Mammary epithelial cell (primary cell): ENCODE results near the gene ANXA9.

Experiments used
- CTCF ChIP-seq, 2 donors: IDR thresholded peaks in 1 of 2; conservative IDR thresholded peaks in 1 of 2; 2 replicates each; pipeline ENCODE4 v1.5.1; 2011 to 2012; ENCODE audit warnings: inconsistent platforms in 2 of 2, low read length in 2 of 2, mild to moderate bottlenecking in 2 of 2, control low read depth in 1 of 2, low read depth in 1 of 2; ENCODE audit not compliant: insufficient read depth in 1 of 2; ENCODE audit errors: extremely low read depth in 1 of 2
- EZH2 ChIP-seq: IDR thresholded peaks from 2 replicates; pipeline ENCODE4 v1.6.1; 2012; ENCODE audit warnings: low read length, inconsistent platforms, borderline replicate concordance

DNA sequence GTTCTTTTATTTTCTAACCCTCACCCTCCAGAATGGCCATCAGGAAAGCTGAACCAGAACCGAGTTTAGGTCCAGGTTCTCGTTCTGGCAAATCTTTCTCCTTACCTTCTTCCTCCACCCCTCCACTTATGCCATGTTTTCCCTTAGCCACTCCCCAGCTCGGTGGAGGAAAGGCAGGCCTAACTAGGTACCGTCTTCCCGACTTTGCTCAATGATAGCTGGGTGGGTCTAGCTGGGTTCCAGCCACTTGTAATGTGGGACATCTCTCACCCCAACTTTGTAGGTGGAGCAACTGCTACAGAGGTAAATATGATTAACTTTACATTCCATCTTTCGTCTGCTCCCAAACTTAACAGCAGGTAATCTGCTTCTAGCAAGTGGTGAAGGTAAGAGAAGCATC, 54.9 kb downstream of the ANXA9 start:
- TF ChIP-seq CTCF (conservative IDR thresholded peaks at IDR 0.05 in 1 of 2, IDR thresholded peaks at IDR 0.05 in 1 of 2; ENCODE audit: extremely low read depth in 1 of 2, insufficient read depth in 1 of 2, low read depth in 1 of 2, low read length in 2 of 2) (no peak), EZH2 (no peak)
